Measurements from ENCODE around the gene DLST.

DNA sequence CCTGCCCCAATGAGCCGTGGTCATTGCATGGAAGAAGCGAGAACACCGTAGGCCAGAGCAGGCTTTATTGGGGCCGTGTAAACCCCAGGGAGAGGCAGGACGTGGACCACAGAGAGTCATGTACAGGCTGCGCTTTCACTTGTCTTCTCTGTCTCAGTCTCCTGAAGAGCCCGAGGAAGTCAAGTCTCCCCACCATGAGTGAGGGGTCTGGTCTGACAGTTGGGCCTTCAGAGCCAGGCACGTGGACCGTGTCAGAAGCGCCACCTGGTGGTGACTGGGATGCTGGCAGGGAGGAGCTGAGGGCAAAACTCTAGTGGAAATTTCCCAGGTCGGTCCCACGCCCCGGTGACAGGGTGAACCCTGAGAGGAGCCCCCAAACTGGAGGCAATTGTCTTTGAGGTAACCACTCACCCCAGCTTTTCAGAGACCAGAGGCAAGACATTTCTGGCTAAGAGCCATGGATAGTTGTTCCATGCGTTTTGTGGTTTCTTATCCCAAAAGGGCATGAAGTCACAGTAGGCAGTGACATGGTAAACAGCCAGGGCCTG, 24.0 kb downstream of the DLST start:
- TF ChIP-seq, protein P1, sequence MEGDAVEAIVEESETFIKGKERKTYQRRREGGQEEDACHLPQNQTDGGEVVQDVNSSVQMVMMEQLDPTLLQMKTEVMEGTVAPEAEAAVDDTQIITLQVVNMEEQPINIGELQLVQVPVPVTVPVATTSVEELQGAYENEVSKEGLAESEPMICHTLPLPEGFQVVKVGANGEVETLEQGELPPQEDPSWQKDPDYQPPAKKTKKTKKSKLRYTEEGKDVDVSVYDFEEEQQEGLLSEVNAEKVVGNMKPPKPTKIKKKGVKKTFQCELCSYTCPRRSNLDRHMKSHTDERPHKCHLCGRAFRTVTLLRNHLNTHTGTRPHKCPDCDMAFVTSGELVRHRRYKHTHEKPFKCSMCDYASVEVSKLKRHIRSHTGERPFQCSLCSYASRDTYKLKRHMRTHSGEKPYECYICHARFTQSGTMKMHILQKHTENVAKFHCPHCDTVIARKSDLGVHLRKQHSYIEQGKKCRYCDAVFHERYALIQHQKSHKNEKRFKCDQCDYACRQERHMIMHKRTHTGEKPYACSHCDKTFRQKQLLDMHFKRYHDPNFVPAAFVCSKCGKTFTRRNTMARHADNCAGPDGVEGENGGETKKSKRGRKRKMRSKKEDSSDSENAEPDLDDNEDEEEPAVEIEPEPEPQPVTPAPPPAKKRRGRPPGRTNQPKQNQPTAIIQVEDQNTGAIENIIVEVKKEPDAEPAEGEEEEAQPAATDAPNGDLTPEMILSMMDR (IDR thresholded peaks at IDR 0.05), result peak; percentile 84 to 89 (median 87)
- TF ChIP-seq POLR2A (IDR thresholded peaks at IDR 0.05), result no peak
- TF ChIP-seq EP300 (IDR thresholded peaks at IDR 0.05), result no peak

Measured in sigmoid colon (tissue), 4 donors.